Erythroblast (primary cell): ENCODE measurements around the gene AMIGO1.

ENCODE experiments used
- DNase-seq, 2 experiments: peaks; one replicate each; lab custom pipeline; 2025; lab: John Stamatoyannopoulos, UW
- GATA1 ChIP-seq: IDR thresholded peaks from 2 replicates; pipeline ENCODE4 v1.6.1; 2011; ENCODE audit warnings: low read depth, mild to moderate bottlenecking, control low read depth, low read length, moderate library complexity
- POLR2A ChIP-seq: IDR thresholded peaks from 2 replicates; pipeline ENCODE4 v1.6.1; 2011; ENCODE audit warnings: mild to moderate bottlenecking, low read length

AMIGO1 gene

DNA sequence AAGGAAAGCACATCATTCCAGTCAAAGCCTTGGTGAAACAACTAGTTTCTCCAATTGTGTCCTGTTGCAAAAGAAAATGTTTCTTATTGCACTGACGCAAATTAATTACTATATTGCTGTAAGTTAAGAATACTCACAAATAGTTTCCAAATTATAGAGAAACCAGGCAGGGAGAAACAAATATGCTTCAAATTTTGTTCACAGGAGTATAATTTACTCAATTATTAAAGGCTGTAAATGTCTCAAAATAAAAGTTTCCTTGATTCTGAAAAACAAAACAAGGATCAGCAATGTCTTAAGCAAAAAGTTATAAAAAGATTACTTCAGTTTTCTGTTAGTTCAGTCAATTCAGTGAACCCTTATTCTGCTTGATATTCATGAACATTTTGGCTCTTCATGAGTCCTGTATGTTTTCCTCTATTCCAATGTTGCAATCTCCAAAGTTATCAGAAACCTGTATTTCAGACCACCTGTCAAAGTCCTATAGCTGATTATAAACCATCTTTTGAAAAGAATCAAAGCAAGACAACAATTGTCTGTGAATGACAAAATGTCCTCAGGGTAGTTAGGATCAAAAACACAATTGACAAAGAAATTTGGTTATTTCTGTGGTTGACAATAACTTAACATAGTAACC lies 54.9 kb downstream of the AMIGO1 start:
- TF ChIP-seq POLR2A = no peak
- TF ChIP-seq GATA1 = no peak
- DNase-seq = no peak
